ENCODE data around the gene SOCS1.

Gene SOCS1

GRCh38 chr16:11212798-11213196, 43.2 kb downstream of the SOCS1 start:
- Histone ChIP-seq H3K9me3 (ENCODE audit: severe bottlenecking) (peaks cover 11% of the 10 kb centered on the region), H3K27ac (no peak overlapping the region), H3K27me3 (ENCODE audit: insufficient read depth, low read depth, severe bottlenecking) (no peaks in the 10 kb centered on the region), H3K36me3 (no peaks in the 10 kb centered on the region), H3K4me3 (ENCODE audit: low read depth, low read length) (no peak overlapping the region)
- TF ChIP-seq CTCF (IDR thresholded peaks at IDR 0.05; ENCODE audit: low read depth, low read length), result no peak
- DNase-seq, result no peak

- Histone ChIP-seq H3K9me3 (ENCODE audit: severe bottlenecking) (peaks cover 13% of the 10 kb centered on the region), H3K27ac (no peak overlapping the region), H3K36me3 (no peaks in the 10 kb centered on the region), H3K27me3 (ENCODE audit: insufficient read depth, low read depth, severe bottlenecking) (no peaks in the 10 kb centered on the region), H3K4me3 (ENCODE audit: low read depth, low read length) (no peak overlapping the region)
- no peak for TF ChIP-seq CTCF (IDR thresholded peaks at IDR 0.05; ENCODE audit: low read depth, low read length)
- DNase-seq, result no peak
Observed at GRCh38 chr16:11211977-11212797, 43.8 kb downstream of the SOCS1 start.

GRCh38 chr16:11211061-11211976, 44.7 kb downstream of the SOCS1 start:
- Histone ChIP-seq H3K27me3 (ENCODE audit: insufficient read depth, low read depth, severe bottlenecking) (no peaks in the 10 kb centered on the region), H3K36me3 (no peaks in the 10 kb centered on the region), H3K9me3 (ENCODE audit: severe bottlenecking) (peaks cover 10% of the 10 kb centered on the region), H3K4me3 (ENCODE audit: low read depth, low read length) (no peak overlapping the region), H3K27ac (no peak overlapping the region)
- no peak for DNase-seq
- 0 out of 2 replicates have a peak, but pooled peaks have one; percentile 9 for TF ChIP-seq CTCF (IDR thresholded peaks at IDR 0.05; ENCODE audit: low read depth, low read length)

- no peak overlapping the region for H3K4me3 ChIP-seq (ENCODE audit: low read depth, low read length)
- H3K27ac ChIP-seq, result no peak overlapping the region
- TF ChIP-seq CTCF (IDR thresholded peaks at IDR 0.05; ENCODE audit: low read depth, low read length), result no peak
- peaks cover 2% of the 10 kb centered on the region for H3K9me3 ChIP-seq (ENCODE audit: severe bottlenecking)
- DNase-seq, result no peak
- no peaks in the 10 kb centered on the region for H3K27me3 ChIP-seq (ENCODE audit: insufficient read depth, low read depth, severe bottlenecking)
- H3K36me3 ChIP-seq, result no peaks in the 10 kb centered on the region
Observed at GRCh38 chr16:11210260-11210659, 45.7 kb downstream of the SOCS1 start.

- TF ChIP-seq CTCF (IDR thresholded peaks at IDR 0.05; ENCODE audit: low read depth, low read length), result no peak
- DNase-seq, result no peak
- H3K36me3 ChIP-seq, result no peaks in the 10 kb centered on the region
- no peaks in the 10 kb centered on the region for H3K27me3 ChIP-seq (ENCODE audit: insufficient read depth, low read depth, severe bottlenecking)
- H3K4me3 ChIP-seq (ENCODE audit: low read depth, low read length), result no peak overlapping the region
- peaks cover 2% of the 10 kb centered on the region for H3K9me3 ChIP-seq (ENCODE audit: severe bottlenecking)
- H3K27ac ChIP-seq, result no peak overlapping the region
Observed at GRCh38 chr16:11208916-11209665, 46.9 kb downstream of the SOCS1 start.
